HCT116 (cell line): ENCODE measurements around the gene CPEB1. TPM values are rescaled to one million over a fixed set of nuclear protein-coding genes. Genes with fewer than 3 reads are reported as not detected.

ENCODE experiments used
- ATAC-seq: fragments of 200-7000 bp; cut with Tn5 transposase; 2 replicates; pipeline ENCODE4 v1.9.1; 2020; ENCODE audit warnings: mild to moderate bottlenecking, moderate library complexity
- BruUV-seq: library from RNA; stranded (reverse); fragments of 400-500 nt; replicated peaks from 2 replicates; lab custom pipeline; 2021; lab: Mats Ljungman, UMichigan
- CTCF ChIA-PET: fragments of 300-600 bp; sonication (Branson Sonifier 250); formaldehyde crosslinking; loops from one replicate; lab custom pipeline; 2021; ENCODE audit warnings: antibody characterized with exemption; lab: Charles Lee
- POLR2A ChIA-PET: fragments of 300-600, 350-600 bp; sonication (Branson Sonifier 250); formaldehyde crosslinking; loops from one replicate; lab custom pipeline; 2021; ENCODE audit warnings: antibody characterized with exemption; lab: Charles Lee
- RAD21 ChIA-PET, 2 experiments: fragments of 300-600 bp; sonication (Branson Sonifier 250); formaldehyde crosslinking; loops; one replicate each; lab custom pipeline; 2023; ENCODE audit warnings: low total read pairs in 2 of 2; ENCODE audit not compliant: uncharacterized antibody in 2 of 2, unreplicated experiment in 2 of 2, low non-redundant PET in 1 of 2; lab: Charles Lee
- DNase-seq: peaks from one replicate; pipeline ENCODE4 v3.0.0-alpha.2; 2010; ENCODE audit warnings: low read depth, low spot score
- H2AFZ ChIP-seq: fragments of 200-600 bp; shearing (Covaris generic), sonication (generic); 2 replicates; pipeline ENCODE4 v1.6.1; 2017; ENCODE audit warnings: low read depth, mixed run types, mixed read lengths, antibody characterized with exemption, low read length; ENCODE audit not compliant: poor library complexity, severe bottlenecking
- H3K27ac ChIP-seq: 2 replicates; pipeline ENCODE4 v1.5.1; 2012; ENCODE audit warnings: low read depth, low read length
- H3K27me3 ChIP-seq: fragments of 200-600 bp; sonication (generic); 2 replicates; pipeline ENCODE4 v1.6.1; 2016; ENCODE audit warnings: mixed run types, low read length, mixed read lengths; ENCODE audit not compliant: insufficient read depth
- H3K36me3 ChIP-seq, 2 experiments: fragments of 200-500 bp in 1 of 2; fragments of 200-600 bp in 1 of 2; sonication (Bioruptor generic) in 1 of 2; sonication (generic) in 1 of 2; 2 replicates each; pipeline versions ENCODE4 v1.5.1 to v1.6.1; 2014 to 2016; ENCODE audit warnings: low read length in 2 of 2, inconsistent platforms in 1 of 2, mixed read lengths in 1 of 2, mixed run types in 1 of 2; ENCODE audit not compliant: insufficient read depth in 2 of 2, control insufficient read depth in 1 of 2
- H3K4me1 ChIP-seq, 2 experiments: fragments of 200-600 bp in 1 of 2; sonication (generic) in 1 of 2; 2 replicates each; pipeline versions ENCODE4 v1.5.1 to v1.6.1; 2012 to 2017; ENCODE audit warnings: low read length in 2 of 2, inconsistent platforms in 1 of 2, mild to moderate bottlenecking in 1 of 2, mixed read lengths in 1 of 2, mixed run types in 1 of 2, moderate library complexity in 1 of 2; ENCODE audit not compliant: insufficient read depth in 2 of 2, control insufficient read depth in 1 of 2
- H3K4me2 ChIP-seq: fragments of 200-600 bp; sonication (generic); 2 replicates; pipeline ENCODE4 v1.6.1; 2017; ENCODE audit warnings: mixed run types, low read length, mixed read lengths
- H3K4me3 ChIP-seq, 2 experiments: fragments of 200-600 bp in 1 of 2; sonication (generic) in 1 of 2; replicated peaks in 1 of 2; 2 replicates each; pipeline ENCODE4 v1.5.1; 2011 to 2016; ENCODE audit warnings: low read length in 2 of 2, control low read depth in 1 of 2, low read depth in 1 of 2, mild to moderate bottlenecking in 1 of 2, mixed read lengths in 1 of 2, mixed run types in 1 of 2
- H3K79me2 ChIP-seq: fragments of 200-600 bp; sonication (generic); 2 replicates; pipeline ENCODE4 v1.6.1; 2017; ENCODE audit warnings: mild to moderate bottlenecking, mixed run types, low read length, moderate library complexity, mixed read lengths; ENCODE audit not compliant: insufficient read depth
- H3K9ac ChIP-seq: fragments of 200-600 bp; sonication (generic); 2 replicates; pipeline ENCODE4 v1.6.1; 2016; ENCODE audit warnings: low read length, mixed read lengths
- H3K9me2 ChIP-seq: fragments of 200-600 bp; sonication (generic), shearing (Covaris generic); 2 replicates; pipeline ENCODE4 v1.6.1; 2017; ENCODE audit warnings: mixed run types, mild to moderate bottlenecking, moderate library complexity; ENCODE audit not compliant: insufficient read depth
- H3K9me3 ChIP-seq, 2 experiments: fragments of 200-500 bp in 1 of 2; fragments of 200-600 bp in 1 of 2; sonication (Bioruptor generic) in 1 of 2; sonication (generic) in 1 of 2; 2 replicates each; pipeline ENCODE4 v1.6.1; 2014 to 2017; ENCODE audit warnings: low read length in 2 of 2, mixed read lengths in 2 of 2, inconsistent platforms in 1 of 2, low read depth in 1 of 2, mild to moderate bottlenecking in 1 of 2, mixed run types in 1 of 2, moderate library complexity in 1 of 2; ENCODE audit not compliant: control insufficient read depth in 1 of 2, insufficient read depth in 1 of 2
- H4K20me1 ChIP-seq: fragments of 200-600 bp; sonication (generic), shearing (Covaris generic); 2 replicates; pipeline ENCODE4 v1.6.1; 2017; ENCODE audit warnings: mixed run types, mild to moderate bottlenecking, moderate library complexity; ENCODE audit not compliant: insufficient read depth
- CBX3 ChIP-seq: IDR thresholded peaks from 2 replicates; pipeline ENCODE4 v1.6.1; 2012; ENCODE audit warnings: low read depth
- CTCF ChIP-seq, 3 experiments: fragments of 200-600 bp in 1 of 3; sonication (generic) in 1 of 3; IDR thresholded peaks in 2 of 3; conservative IDR thresholded peaks in 1 of 3; 2 replicates each; pipeline ENCODE4 v1.5.1; 2012 to 2017; ENCODE audit warnings: low read depth in 2 of 3, low read length in 2 of 3, antibody characterized with exemption in 1 of 3, borderline replicate concordance in 1 of 3, control low read depth in 1 of 3, mild to moderate bottlenecking in 1 of 3, mixed read lengths in 1 of 3, mixed run types in 1 of 3, moderate library complexity in 1 of 3; ENCODE audit not compliant: insufficient read depth in 1 of 3
- EGR1 ChIP-seq: IDR thresholded peaks from 2 replicates; pipeline ENCODE4 v1.6.1; 2012; ENCODE audit warnings: low read depth
- JUND ChIP-seq: IDR thresholded peaks from 2 replicates; pipeline ENCODE4 v1.6.1; 2012
- MAX ChIP-seq: IDR thresholded peaks from 2 replicates; pipeline ENCODE4 v1.6.1; 2012
- POLR2AphosphoS5 ChIP-seq: IDR thresholded peaks from 2 replicates; pipeline ENCODE4 v1.6.1; 2011; ENCODE audit warnings: mild to moderate bottlenecking, low read depth, low read length, moderate library complexity
- REST ChIP-seq: IDR thresholded peaks from 2 replicates; pipeline ENCODE4 v1.6.1; 2012; ENCODE audit warnings: low read depth
- SIN3A ChIP-seq: IDR thresholded peaks from 2 replicates; pipeline ENCODE4 v1.6.1; 2012; ENCODE audit warnings: low read depth
- SP1 ChIP-seq: IDR thresholded peaks from 2 replicates; pipeline ENCODE4 v1.6.1; 2012; ENCODE audit warnings: low read depth
- SRF ChIP-seq: IDR thresholded peaks from 2 replicates; pipeline ENCODE4 v1.6.1; 2012; ENCODE audit warnings: low read depth
- ZFX ChIP-seq: fragments of 450-650 bp; IDR thresholded peaks from 2 replicates; pipeline ENCODE4 v1.6.1; 2017
- ZNF274 ChIP-seq: fragments of 200-500 bp; sonication (Bioruptor generic); IDR thresholded peaks from 2 replicates; pipeline ENCODE4 v1.6.1; 2014; ENCODE audit warnings: mild to moderate bottlenecking, low read depth, low read length, inconsistent platforms
- intact Hi-C: fragments of 100-400 bp; cut with micrococcal nuclease; formaldehyde crosslinking; loops from 2 replicates; pipeline ENCODE4 v1.10.0; 2022
- total RNA-seq: library from RNA; stranded (reverse); gene quantifications from one replicate; pipeline ENCODE4 v1.2.1, GENCODE V29; 2021; ENCODE audit not compliant: unreplicated experiment

CPEB1 gene
- total RNA-seq, 1 experiment from 2014 or later: not detected

GRCh38 chr15:82647835-82648256 lies 683 bp upstream of the CPEB1 start (continued):
- TF ChIP-seq REST (no peak), MAX (no peak), JUND (no peak), EGR1 (no peak), SIN3A (no peak), SP1 (no peak)
- TF ChIP-seq, all 23 proteins: peak for 0

GRCh38 chr15:82646250-82647044 lies 716 bp downstream of the CPEB1 start:
- Histone ChIP-seq H3K4me1 (0 out of 4 replicates have a peak, but pooled peaks cover 0 to 7% of the 10 kb centered on the region in 2 experiments), H4K20me1 (no peaks in the 10 kb centered on the region), H3K27me3 (peaks cover 17% of the 10 kb centered on the region), H3K4me3 (no peak overlapping the region), H3K79me2 (no peaks in the 10 kb centered on the region), H3K9ac (no peak overlapping the region), H3K36me3 (no peaks in the 10 kb centered on the region), H3K27ac (no peak overlapping the region), H3K9me3 (no peaks in the 10 kb centered on the region), H3K9me2 (no peaks in the 10 kb centered on the region), H2AFZ (no peak overlapping the region), H3K4me2 (no peak overlapping the region)
- POLR2A ChIA-PET: no interaction called here
- DNase-seq (no peak), ATAC-seq (0 out of 2 replicates have a peak, but pooled peaks have one; percentile 9)
- intact Hi-C loops: no loop called here
- CTCF ChIA-PET: no interaction called here
- BruUV-seq: no TSS peak
- RAD21 ChIA-PET: no interaction called here
- TF ChIP-seq REST: no peak
- TF ChIP-seq CBX3: no peak
- TF ChIP-seq POLR2AphosphoS5: no peak
- no peak for TF ChIP-seq SRF
- TF ChIP-seq CTCF (IDR thresholded peaks at IDR 0.05 in 2 of 3, conservative IDR thresholded peaks at IDR 0.05 in 1 of 3; ENCODE audit: borderline replicate concordance in 1 of 3, insufficient read depth in 1 of 3, low read depth in 2 of 3, low read length in 2 of 3): no peak
- TF ChIP-seq ZFX: no peak
- no peak for TF ChIP-seq ZNF274
